ENCODE measurements around the gene A1BG. TPM values are rescaled to one million over a fixed set of nuclear protein-coding genes. Genes with fewer than 3 reads are reported as not detected.
A peak's percentile ranks its signal among the peaks of the same experiment; 100 is the strongest.

A1BG gene
- total RNA-seq, 4 donors from 2014 or later: 0.50 to 14.9 (median 3.4) TPM

- no peaks in the 10 kb centered on the region for H3K36me3 ChIP-seq
- H3K27me3 ChIP-seq: no peaks in the 10 kb centered on the region
- TF ChIP-seq POLR2A (IDR thresholded peaks at IDR 0.05) (no peak), CTCF (IDR thresholded peaks at IDR 0.05) (peak in 2 of 6 experiments; percentile 23 to 30)
- intact Hi-C loops (cut with DNase I): no loop called here
- peaks cover 0 to 9% of the 10 kb centered on the region in 2 donors for H3K4me1 ChIP-seq
- 46 to 57% methylated on average over 9 to 15 of the region's 15 CpGs for WGBS, 2 donors
- no peak overlapping the region for H3K4me3 ChIP-seq (replicated peaks in 1 of 3)
- H3K9me3 ChIP-seq: no peaks in the 10 kb centered on the region
- peak; percentile 48 to 53 for DNase-seq
- H3K27ac ChIP-seq: no peak overlapping the region
These were observed 19.2 kb upstream of the A1BG start for GRCh38 chr19:58372311-58373133.

GRCh38 chr19:58368561-58369360 is 15.5 kb upstream of the A1BG start:
- 93 to 100% methylated on average over 1 to 37 of the region's 68 CpGs for WGBS, 2 donors
- intact Hi-C loops (cut with DNase I): no loop called here
- Histone ChIP-seq H3K27ac (no peak overlapping the region), H3K27me3 (no peaks in the 10 kb centered on the region), H3K36me3 (no peaks in the 10 kb centered on the region), H3K9me3 (no peaks in the 10 kb centered on the region), H3K4me3 (replicated peaks in 1 of 3) (no peak overlapping the region), H3K4me1 (peaks cover 0 to 9% of the 10 kb centered on the region in 2 donors)
- TF ChIP-seq CTCF (IDR thresholded peaks at IDR 0.05) (no peak), POLR2A (IDR thresholded peaks at IDR 0.05) (no peak)
- DNase-seq: no peak

- WGBS, 2 donors: 84% methylated on average over 36 to 105 of the region's 106 CpGs
These were observed 14.6 kb upstream of the A1BG start for GRCh38 chr19:58367698-58368454.

More at GRCh38 chr19:58367698-58368454, 14.6 kb upstream of the A1BG start:
- H3K4me3 ChIP-seq (replicated peaks in 1 of 3): no peak overlapping the region
- H3K27me3 ChIP-seq: no peaks in the 10 kb centered on the region
- intact Hi-C loops (cut with DNase I): no loop called here
- TF ChIP-seq CTCF (IDR thresholded peaks at IDR 0.05) (no peak), POLR2A (IDR thresholded peaks at IDR 0.05) (no peak)
- no peaks in the 10 kb centered on the region for H3K9me3 ChIP-seq
- H3K36me3 ChIP-seq: no peaks in the 10 kb centered on the region
- peaks cover 0 to 6% of the 10 kb centered on the region in 2 donors for H3K4me1 ChIP-seq
- no peak overlapping the region for H3K27ac ChIP-seq
- DNase-seq: no peak

All from thyroid gland (tissue), 4 donors.